DND-41 (cell line): ENCODE results near the gene MMP24OS.

ENCODE experiments used
- ATAC-seq: fragments of 200-7000 bp; cut with Tn5 transposase; 3 replicates; pipeline ENCODE4 v1.9.1; 2021; ENCODE audit warnings: low read depth; ENCODE audit not compliant: insufficient read depth
- DNase-seq: peaks from one replicate; pipeline ENCODE4 v3.0.0-alpha.2; 2020
- H2AFZ ChIP-seq: 2 replicates; pipeline ENCODE4 v1.6.0; 2012; ENCODE audit warnings: low read depth, low read length
- H3K27ac ChIP-seq: 2 replicates; pipeline ENCODE4 v1.5.1; 2012; ENCODE audit warnings: low read length, inconsistent platforms
- H3K27me3 ChIP-seq: fragments of 200-600 bp; sonication (generic); 2 replicates; pipeline ENCODE4 v1.6.0; 2012; ENCODE audit warnings: low read length, mild to moderate bottlenecking, inconsistent platforms; ENCODE audit not compliant: insufficient read depth, poor library complexity
- H3K36me3 ChIP-seq: 2 replicates; pipeline ENCODE4 v1.5.1; 2012; ENCODE audit warnings: low read length, inconsistent platforms; ENCODE audit not compliant: insufficient read depth
- H3K4me1 ChIP-seq: 2 replicates; pipeline ENCODE4 v1.5.1; 2012; ENCODE audit warnings: mild to moderate bottlenecking, low read length; ENCODE audit not compliant: insufficient read depth
- H3K4me2 ChIP-seq: 2 replicates; pipeline ENCODE4 v1.6.0; 2012; ENCODE audit warnings: mild to moderate bottlenecking, moderate library complexity, low read length, inconsistent platforms; ENCODE audit not compliant: insufficient read depth
- H3K4me3 ChIP-seq, 2 experiments: fragments of 200-600 bp in 1 of 2; shearing (Covaris generic) in 1 of 2; 2 replicates each; pipeline ENCODE4 v1.5.1; 2012 to 2016; ENCODE audit warnings: inconsistent platforms in 2 of 2, low read length in 2 of 2, mild to moderate bottlenecking in 2 of 2, low read depth in 1 of 2, moderate library complexity in 1 of 2
- H3K79me2 ChIP-seq: 2 replicates; pipeline ENCODE4 v1.6.0; 2012; ENCODE audit warnings: low read length, inconsistent platforms; ENCODE audit not compliant: insufficient read depth
- H3K9ac ChIP-seq: 2 replicates; pipeline ENCODE4 v1.6.0; 2012; ENCODE audit warnings: low read depth, mild to moderate bottlenecking, inconsistent platforms, low read length, moderate library complexity
- H3K9me3 ChIP-seq: 2 replicates; pipeline ENCODE4 v1.5.1; 2012; ENCODE audit warnings: low read length, moderate library complexity, mild to moderate bottlenecking, inconsistent platforms; ENCODE audit not compliant: insufficient read depth, severe bottlenecking
- H4K20me1 ChIP-seq: 2 replicates; pipeline ENCODE4 v1.6.0; 2012; ENCODE audit warnings: low read length; ENCODE audit not compliant: insufficient read depth
- CTCF ChIP-seq: IDR thresholded peaks from 2 replicates; pipeline ENCODE4 v1.5.1; 2012; ENCODE audit warnings: borderline replicate concordance, low read length, moderate library complexity, mild to moderate bottlenecking; ENCODE audit not compliant: poor library complexity, severe bottlenecking; ENCODE audit errors: extremely low read depth
- EZH2 ChIP-seq: IDR thresholded peaks from 3 replicates; pipeline ENCODE4 v1.6.1; 2012; ENCODE audit warnings: borderline replicate concordance, low read depth, mild to moderate bottlenecking, moderate library complexity, low read length, inconsistent platforms; ENCODE audit not compliant: severe bottlenecking

The MMP24OS gene

GRCh38 chr20:35273449-35274171, 4.3 kb downstream of the MMP24OS start:
- peaks cover 7% of the 10 kb centered on the region for H3K79me2 ChIP-seq
- no peak overlapping the region for H2AFZ ChIP-seq
- ATAC-seq = no peak
- H3K36me3 ChIP-seq = peaks cover 6% of the 10 kb centered on the region
- H3K4me3 ChIP-seq = no peak overlapping the region
- no peak for DNase-seq
- H3K9ac ChIP-seq = no peak overlapping the region
- H3K27ac ChIP-seq = no peak overlapping the region
- no peaks in the 10 kb centered on the region for H3K27me3 ChIP-seq
- peaks cover 17% of the 10 kb centered on the region for H3K4me1 ChIP-seq
- peaks cover 18% of the 10 kb centered on the region for H4K20me1 ChIP-seq
- H3K9me3 ChIP-seq = no peaks in the 10 kb centered on the region
- H3K4me2 ChIP-seq = no peak overlapping the region
- no peak for TF ChIP-seq EZH2

DNA sequence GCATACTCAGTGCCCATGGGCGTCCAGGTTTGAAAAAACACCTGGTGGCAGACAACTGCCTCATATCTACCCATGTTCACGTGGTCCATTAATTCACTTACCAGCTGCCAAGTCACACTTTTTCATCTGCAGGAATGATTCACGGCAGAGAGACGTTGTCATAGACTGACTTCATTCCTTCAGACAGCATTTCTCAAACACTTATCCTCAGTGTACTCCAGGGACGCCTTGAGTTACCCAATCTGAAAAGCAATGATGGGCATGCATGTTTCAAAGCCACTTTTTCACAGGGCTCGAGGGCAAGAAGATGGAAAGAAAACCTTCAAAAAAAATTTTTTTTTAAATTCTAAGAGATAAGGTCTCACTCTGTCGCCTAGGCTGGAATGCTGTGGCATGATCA, 6.0 kb downstream of the MMP24OS start:
- no peak for ATAC-seq
- H3K4me2 ChIP-seq = no peak overlapping the region
- H3K4me3 ChIP-seq = no peak overlapping the region
- no peaks in the 10 kb centered on the region for H3K27me3 ChIP-seq
- no peaks in the 10 kb centered on the region for H3K9me3 ChIP-seq
- H3K79me2 ChIP-seq = peaks cover 1% of the 10 kb centered on the region
- H2AFZ ChIP-seq = no peak overlapping the region
- no peak overlapping the region for H3K9ac ChIP-seq
- peaks cover 5% of the 10 kb centered on the region; the same call in 1 of the 2 replicates for H3K36me3 ChIP-seq
- TF ChIP-seq CTCF (no peak), EZH2 (no peak)
- H4K20me1 ChIP-seq = peaks cover 13% of the 10 kb centered on the region
- no peak overlapping the region for H3K27ac ChIP-seq
- DNase-seq = no peak
- peaks cover 7% of the 10 kb centered on the region for H3K4me1 ChIP-seq

DNA sequence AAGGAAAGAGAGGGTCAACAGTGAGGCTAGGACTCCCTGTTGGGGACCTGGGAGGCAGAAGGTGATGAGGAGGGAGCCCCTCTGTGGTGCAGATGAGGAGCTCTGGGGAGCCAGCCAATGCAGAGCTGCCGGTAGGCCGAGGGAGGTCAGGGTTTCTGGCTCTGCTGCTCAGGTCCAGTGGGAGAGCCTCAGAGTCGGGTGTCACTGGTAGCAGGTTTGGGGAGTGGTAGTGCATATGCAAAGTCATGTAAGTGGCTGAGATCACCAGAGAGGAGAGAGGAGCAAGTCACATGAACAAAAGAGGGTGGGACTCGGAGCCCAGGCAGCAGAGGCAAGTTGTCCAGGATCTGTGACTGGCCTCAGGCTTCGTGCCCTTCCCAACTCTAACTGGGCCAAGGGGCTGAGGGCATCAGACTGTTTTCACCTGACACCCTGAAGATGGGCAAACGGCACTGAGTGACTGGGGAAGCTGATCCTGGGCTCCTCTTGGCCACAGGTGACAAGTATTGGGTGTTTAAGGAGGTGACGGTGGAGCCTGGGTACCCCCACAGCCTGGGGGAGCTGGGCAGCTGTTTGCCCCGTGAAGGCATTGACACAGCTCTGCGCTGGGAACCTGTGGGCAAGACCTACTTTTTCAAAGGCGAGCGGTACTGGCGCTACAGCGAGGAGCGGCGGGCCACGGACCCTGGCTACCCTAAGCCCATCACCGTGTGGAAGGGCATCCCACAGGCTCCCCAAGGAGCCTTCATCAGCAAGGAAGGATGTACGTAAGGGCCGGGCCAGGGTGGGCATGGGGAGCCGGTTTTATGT, 6.6 kb downstream of the MMP24OS start:
- H3K4me2 ChIP-seq = no peak overlapping the region
- no peaks in the 10 kb centered on the region for H3K27me3 ChIP-seq
- H3K27ac ChIP-seq = no peak overlapping the region
- no peaks in the 10 kb centered on the region for H3K79me2 ChIP-seq
- no peak overlapping the region for H3K4me3 ChIP-seq
- peaks cover 13% of the 10 kb centered on the region for H4K20me1 ChIP-seq
- H3K9me3 ChIP-seq = no peaks in the 10 kb centered on the region
- TF ChIP-seq EZH2 (no peak), CTCF (no peak)
- H3K9ac ChIP-seq = no peak overlapping the region
- no peak overlapping the region for H2AFZ ChIP-seq
- no peak for DNase-seq
- no peak for ATAC-seq
- peaks cover under 1% of the 10 kb centered on the region; the same call in 1 of the 2 replicates for H3K4me1 ChIP-seq
- peaks cover 5% of the 10 kb centered on the region; the same call in 1 of the 2 replicates for H3K36me3 ChIP-seq
